ENCODE results near the gene SAMD4A.
A peak's percentile ranks its signal among the peaks of the same experiment; 100 is the strongest.

SAMD4A gene

GRCh38 chr14:54640506-54640905, 73.6 kb downstream of the SAMD4A start:
- no peak for TF ChIP-seq CTCF (IDR thresholded peaks at IDR 0.05; ENCODE audit: extremely low read depth, insufficient read depth, missing control alignments)
- no peak for DNase-seq (ENCODE audit: low spot score)
- in situ Hi-C loops (cut with MboI; ENCODE audit: low pct_unique_long_range_greater_than_20kb, low sequenced_read_pairs, unreplicated experiment): no loop called here

GRCh38 chr14:54642121-54642520, 75.2 kb downstream of the SAMD4A start:
- DNase-seq (ENCODE audit: low spot score): no peak
- in situ Hi-C loops (cut with MboI; ENCODE audit: low pct_unique_long_range_greater_than_20kb, low sequenced_read_pairs, unreplicated experiment): no loop called here
- TF ChIP-seq CTCF (IDR thresholded peaks at IDR 0.05; ENCODE audit: extremely low read depth, insufficient read depth, missing control alignments): no peak

GRCh38 chr14:54642801-54643695, 76.1 kb downstream of the SAMD4A start:
- DNase-seq (ENCODE audit: low spot score): peak; percentile 28
- in situ Hi-C loops (cut with MboI; ENCODE audit: low pct_unique_long_range_greater_than_20kb, low sequenced_read_pairs, unreplicated experiment): no loop called here
- TF ChIP-seq CTCF (IDR thresholded peaks at IDR 0.05; ENCODE audit: extremely low read depth, insufficient read depth, missing control alignments): peak; percentile 45

GRCh38 chr14:54643696-54644176, 76.8 kb downstream of the SAMD4A start:
- in situ Hi-C loops (cut with MboI; ENCODE audit: low pct_unique_long_range_greater_than_20kb, low sequenced_read_pairs, unreplicated experiment): no loop called here
- DNase-seq (ENCODE audit: low spot score): no peak

GRCh38 chr14:54645639-54646038, 78.7 kb downstream of the SAMD4A start:
- no peak for DNase-seq (ENCODE audit: low spot score)
- in situ Hi-C loops (cut with MboI; ENCODE audit: low pct_unique_long_range_greater_than_20kb, low sequenced_read_pairs, unreplicated experiment): no loop called here
- TF ChIP-seq CTCF (IDR thresholded peaks at IDR 0.05; ENCODE audit: extremely low read depth, insufficient read depth, missing control alignments): no peak

More at GRCh38 chr14:54643696-54644176, 76.8 kb downstream of the SAMD4A start:
- no peak for TF ChIP-seq CTCF (IDR thresholded peaks at IDR 0.05; ENCODE audit: extremely low read depth, insufficient read depth, missing control alignments)

GRCh38 chr14:54646626-54647025, 79.7 kb downstream of the SAMD4A start:
- no peak for DNase-seq (ENCODE audit: low spot score)
- in situ Hi-C loops (cut with MboI; ENCODE audit: low pct_unique_long_range_greater_than_20kb, low sequenced_read_pairs, unreplicated experiment): no loop called here
- TF ChIP-seq CTCF (IDR thresholded peaks at IDR 0.05; ENCODE audit: extremely low read depth, insufficient read depth, missing control alignments): no peak
